Measurements from ENCODE around the gene ACAP2.

- TF ChIP-seq CTCF (conservative IDR thresholded peaks at IDR 0.05 in 1 of 2, IDR thresholded peaks at IDR 0.05 in 1 of 2; ENCODE audit: low read depth in 1 of 2, low read length in 2 of 2): no peak
- no peak for TF ChIP-seq EZH2 (IDR thresholded peaks at IDR 0.05; ENCODE audit: low read length, missing control alignments)
Observed at GRCh38 chr3:195451373-195452015, 8.7 kb upstream of the ACAP2 start.

Data from fibroblast of lung (primary cell).